Measurements from ENCODE around the gene IQSEC1.

Gene IQSEC1

GRCh38 chr3:12934431-12934830, 138.8 kb downstream of the IQSEC1 start:
- TF ChIP-seq SPI1 (IDR thresholded peaks at IDR 0.05; ENCODE audit: low read depth, low read length) (no peak), PAX5 (IDR thresholded peaks at IDR 0.05; ENCODE audit: insufficient read depth, low read length, severe bottlenecking) (no peak), POLR2AphosphoS5 (IDR thresholded peaks at IDR 0.05; ENCODE audit: low read depth, low read length) (no peak), POLR2A (IDR thresholded peaks at IDR 0.05; ENCODE audit: low read depth, low read length) (no peak), POU2F2 (IDR thresholded peaks at IDR 0.05; ENCODE audit: low read depth, low read length) (no peak), TAF1 (IDR thresholded peaks at IDR 0.05; ENCODE audit: low read depth, low read length) (no peak)
- DNase-seq (ENCODE audit: insufficient read length, low spot score): no peak
- FAIRE-seq: no peak

GRCh38 chr3:12933901-12934300, 139.3 kb downstream of the IQSEC1 start:
- FAIRE-seq (no peak), DNase-seq (ENCODE audit: insufficient read length, low spot score) (no peak)
- TF ChIP-seq POU2F2 (IDR thresholded peaks at IDR 0.05; ENCODE audit: low read depth, low read length) (no peak), PAX5 (IDR thresholded peaks at IDR 0.05; ENCODE audit: insufficient read depth, low read length, severe bottlenecking) (no peak)

GRCh38 chr3:12932754-12933153, 140.5 kb downstream of the IQSEC1 start:
- no peak for DNase-seq (ENCODE audit: insufficient read length, low spot score)
- no peak for TF ChIP-seq TAF1 (IDR thresholded peaks at IDR 0.05; ENCODE audit: low read depth, low read length)
- no peak for TF ChIP-seq POU2F2 (IDR thresholded peaks at IDR 0.05; ENCODE audit: low read depth, low read length)
- TF ChIP-seq PAX5 (IDR thresholded peaks at IDR 0.05; ENCODE audit: insufficient read depth, low read length, severe bottlenecking): no peak
- no peak for TF ChIP-seq POLR2AphosphoS5 (IDR thresholded peaks at IDR 0.05; ENCODE audit: low read depth, low read length)
- TF ChIP-seq POLR2A (IDR thresholded peaks at IDR 0.05; ENCODE audit: low read depth, low read length): no peak
- TF ChIP-seq SPI1 (IDR thresholded peaks at IDR 0.05; ENCODE audit: low read depth, low read length): no peak
- no peak for FAIRE-seq

GRCh38 chr3:12932347-12932746, 140.9 kb downstream of the IQSEC1 start:
- TF ChIP-seq POLR2A (IDR thresholded peaks at IDR 0.05; ENCODE audit: low read depth, low read length) (no peak), TAF1 (IDR thresholded peaks at IDR 0.05; ENCODE audit: low read depth, low read length) (no peak), POLR2AphosphoS5 (IDR thresholded peaks at IDR 0.05; ENCODE audit: low read depth, low read length) (no peak)
- FAIRE-seq: no peak

GRCh38 chr3:12931273-12931905, 141.8 kb downstream of the IQSEC1 start:
- TF ChIP-seq PAX5 (IDR thresholded peaks at IDR 0.05; ENCODE audit: insufficient read depth, low read length, severe bottlenecking) (no peak), POLR2AphosphoS5 (IDR thresholded peaks at IDR 0.05; ENCODE audit: low read depth, low read length) (no peak), TAF1 (IDR thresholded peaks at IDR 0.05; ENCODE audit: low read depth, low read length) (no peak), SPI1 (IDR thresholded peaks at IDR 0.05; ENCODE audit: low read depth, low read length) (no peak)
- DNase-seq (ENCODE audit: insufficient read length, low spot score) (no peak), FAIRE-seq (no peak)

More at GRCh38 chr3:12932347-12932746, 140.9 kb downstream of the IQSEC1 start:
- no peak for DNase-seq (ENCODE audit: insufficient read length, low spot score)

- DNase-seq (ENCODE audit: insufficient read length, low spot score) (no peak), FAIRE-seq (no peak)
- TF ChIP-seq POU2F2 (IDR thresholded peaks at IDR 0.05; ENCODE audit: low read depth, low read length): no peak
These were observed 143.4 kb downstream of the IQSEC1 start for GRCh38 chr3:12929801-12930200.

GRCh38 chr3:12926660-12927059, 146.6 kb downstream of the IQSEC1 start:
- TF ChIP-seq TAF1 (IDR thresholded peaks at IDR 0.05; ENCODE audit: low read depth, low read length): no peak
- TF ChIP-seq SPI1 (IDR thresholded peaks at IDR 0.05; ENCODE audit: low read depth, low read length): no peak
- no peak for TF ChIP-seq POU2F2 (IDR thresholded peaks at IDR 0.05; ENCODE audit: low read depth, low read length)
- no peak for TF ChIP-seq PAX5 (IDR thresholded peaks at IDR 0.05; ENCODE audit: insufficient read depth, low read length, severe bottlenecking)
- TF ChIP-seq POLR2AphosphoS5 (IDR thresholded peaks at IDR 0.05; ENCODE audit: low read depth, low read length): no peak
- no peak for FAIRE-seq
- DNase-seq (ENCODE audit: insufficient read length, low spot score): no peak

GRCh38 chr3:12925648-12926047, 147.6 kb downstream of the IQSEC1 start:
- no peak for FAIRE-seq
- TF ChIP-seq SPI1 (IDR thresholded peaks at IDR 0.05; ENCODE audit: low read depth, low read length) (no peak), POLR2AphosphoS5 (IDR thresholded peaks at IDR 0.05; ENCODE audit: low read depth, low read length) (no peak)
- no peak for DNase-seq (ENCODE audit: insufficient read length, low spot score)

GRCh38 chr3:12924437-12924836, 148.8 kb downstream of the IQSEC1 start:
- peak; percentile 85 for FAIRE-seq
- peak; percentile 75 for DNase-seq (ENCODE audit: insufficient read length, low spot score)
- TF ChIP-seq POLR2AphosphoS5 (IDR thresholded peaks at IDR 0.05; ENCODE audit: low read depth, low read length) (no peak), PAX5 (IDR thresholded peaks at IDR 0.05; ENCODE audit: insufficient read depth, low read length, severe bottlenecking) (peak; percentile 57)

- no peak for FAIRE-seq
- TF ChIP-seq SPI1 (IDR thresholded peaks at IDR 0.05; ENCODE audit: low read depth, low read length) (no peak), POLR2A (IDR thresholded peaks at IDR 0.05; ENCODE audit: low read depth, low read length) (no peak), PAX5 (IDR thresholded peaks at IDR 0.05; ENCODE audit: insufficient read depth, low read length, severe bottlenecking) (no peak), TAF1 (IDR thresholded peaks at IDR 0.05; ENCODE audit: low read depth, low read length) (no peak), POU2F2 (IDR thresholded peaks at IDR 0.05; ENCODE audit: low read depth, low read length) (no peak), POLR2AphosphoS5 (IDR thresholded peaks at IDR 0.05; ENCODE audit: low read depth, low read length) (no peak)
- DNase-seq (ENCODE audit: insufficient read length, low spot score): no peak
These were observed 150.3 kb downstream of the IQSEC1 start for GRCh38 chr3:12922881-12923431.

GRCh38 chr3:12922306-12922705, 150.9 kb downstream of the IQSEC1 start:
- FAIRE-seq (no peak), DNase-seq (ENCODE audit: insufficient read length, low spot score) (no peak)
- TF ChIP-seq POLR2AphosphoS5 (IDR thresholded peaks at IDR 0.05; ENCODE audit: low read depth, low read length) (no peak), SPI1 (IDR thresholded peaks at IDR 0.05; ENCODE audit: low read depth, low read length) (no peak), PAX5 (IDR thresholded peaks at IDR 0.05; ENCODE audit: insufficient read depth, low read length, severe bottlenecking) (no peak), POLR2A (IDR thresholded peaks at IDR 0.05; ENCODE audit: low read depth, low read length) (no peak), TAF1 (IDR thresholded peaks at IDR 0.05; ENCODE audit: low read depth, low read length) (no peak), POU2F2 (IDR thresholded peaks at IDR 0.05; ENCODE audit: low read depth, low read length) (no peak)
